Activated T-cell treated with anti-CD3 and anti-CD28 coated beads for 1 hour (primary cell): Measurements from ENCODE around the gene MINK1.

Experiments used
- DNase-seq: peaks from one replicate; pipeline ENCODE4 v3.0.0-alpha.2; 2020; ENCODE audit warnings: low read depth

MINK1 gene

DNA sequence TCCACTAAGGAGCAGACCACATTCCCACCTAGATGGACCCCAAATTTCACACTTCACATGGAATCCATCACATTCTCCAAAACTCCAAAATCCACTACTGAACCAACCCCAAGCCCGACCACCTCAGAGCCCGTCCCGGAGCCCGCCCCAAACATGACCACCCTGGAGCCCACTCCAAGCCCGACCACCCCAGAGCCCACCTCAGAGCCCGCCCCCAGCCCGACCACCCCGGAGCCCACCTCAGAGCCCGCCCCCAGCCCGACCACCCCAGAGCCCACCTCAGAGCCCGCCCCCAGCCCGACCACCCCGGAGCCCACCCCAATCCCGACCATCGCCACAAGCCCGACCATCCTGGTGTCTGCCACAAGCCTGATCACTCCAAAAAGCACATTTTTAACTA, 100.5 kb downstream of the MINK1 start:
- no peak for DNase-seq

DNA sequence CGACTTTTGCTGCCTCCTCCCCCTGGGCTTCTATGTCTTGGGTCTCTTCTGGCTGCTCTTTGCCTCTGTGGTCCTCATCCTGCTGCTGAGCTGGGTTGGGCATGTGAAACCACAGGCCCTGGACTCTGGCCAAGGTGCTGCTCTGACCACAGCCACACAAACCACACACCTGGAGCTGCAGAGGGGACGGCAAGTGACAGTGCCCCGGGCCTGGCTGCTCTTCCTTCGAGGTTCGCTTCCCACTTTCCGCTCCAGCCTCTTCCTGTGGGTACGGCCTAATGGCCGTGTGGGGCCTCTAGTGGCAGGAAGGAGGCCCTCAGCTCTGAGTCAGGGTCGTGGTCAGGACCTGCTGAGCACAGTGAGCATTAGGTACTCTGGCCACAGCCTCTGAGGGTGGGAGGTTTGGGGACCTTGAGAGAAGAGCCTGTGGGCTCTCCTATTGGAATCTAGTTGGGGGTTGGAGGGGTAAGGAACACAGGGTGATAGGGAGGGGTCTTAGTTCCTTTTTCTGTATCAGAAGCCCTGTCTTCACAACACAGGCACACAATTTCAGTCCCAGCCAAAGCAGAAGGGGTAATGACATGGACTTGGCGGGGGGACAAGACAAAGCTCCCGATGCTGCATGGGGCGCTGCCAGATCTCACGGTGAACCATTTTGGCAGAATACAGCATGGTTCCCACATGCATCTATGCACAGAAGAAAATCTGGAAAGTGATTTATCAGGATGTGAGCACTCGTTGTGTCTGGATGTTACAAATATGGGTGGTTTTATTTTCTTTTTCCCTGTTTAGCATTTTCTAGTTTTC, 101.2 kb downstream of the MINK1 start:
- no peak for DNase-seq

GRCh38 chr17:4935650-4936049, 102.5 kb downstream of the MINK1 start:
- no peak for DNase-seq

DNA sequence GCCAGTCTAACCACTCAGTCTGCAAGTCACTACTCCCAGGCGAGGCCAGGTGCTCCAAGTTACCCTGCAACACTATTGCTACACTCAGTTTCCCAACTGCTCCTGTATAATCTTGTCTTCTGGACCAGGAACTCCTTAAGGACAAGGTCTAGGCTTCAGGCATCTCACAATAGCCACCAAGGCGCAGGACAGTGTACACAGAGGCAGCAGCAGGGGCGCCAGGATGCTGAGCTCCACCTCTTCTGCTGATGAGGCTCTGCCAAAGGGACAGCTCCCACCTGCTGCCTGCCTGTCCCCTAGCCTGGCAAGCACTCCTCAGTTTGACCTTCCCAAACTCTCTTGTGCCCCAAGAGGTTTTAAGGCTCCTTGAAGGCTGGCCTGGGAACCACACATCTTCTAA, 103.3 kb downstream of the MINK1 start:
- DNase-seq: no peak

GRCh38 chr17:4937553-4937952, 104.4 kb downstream of the MINK1 start:
- no peak for DNase-seq

- no peak for DNase-seq
Measured at GRCh38 chr17:4938069-4938491, 104.9 kb downstream of the MINK1 start.

DNA sequence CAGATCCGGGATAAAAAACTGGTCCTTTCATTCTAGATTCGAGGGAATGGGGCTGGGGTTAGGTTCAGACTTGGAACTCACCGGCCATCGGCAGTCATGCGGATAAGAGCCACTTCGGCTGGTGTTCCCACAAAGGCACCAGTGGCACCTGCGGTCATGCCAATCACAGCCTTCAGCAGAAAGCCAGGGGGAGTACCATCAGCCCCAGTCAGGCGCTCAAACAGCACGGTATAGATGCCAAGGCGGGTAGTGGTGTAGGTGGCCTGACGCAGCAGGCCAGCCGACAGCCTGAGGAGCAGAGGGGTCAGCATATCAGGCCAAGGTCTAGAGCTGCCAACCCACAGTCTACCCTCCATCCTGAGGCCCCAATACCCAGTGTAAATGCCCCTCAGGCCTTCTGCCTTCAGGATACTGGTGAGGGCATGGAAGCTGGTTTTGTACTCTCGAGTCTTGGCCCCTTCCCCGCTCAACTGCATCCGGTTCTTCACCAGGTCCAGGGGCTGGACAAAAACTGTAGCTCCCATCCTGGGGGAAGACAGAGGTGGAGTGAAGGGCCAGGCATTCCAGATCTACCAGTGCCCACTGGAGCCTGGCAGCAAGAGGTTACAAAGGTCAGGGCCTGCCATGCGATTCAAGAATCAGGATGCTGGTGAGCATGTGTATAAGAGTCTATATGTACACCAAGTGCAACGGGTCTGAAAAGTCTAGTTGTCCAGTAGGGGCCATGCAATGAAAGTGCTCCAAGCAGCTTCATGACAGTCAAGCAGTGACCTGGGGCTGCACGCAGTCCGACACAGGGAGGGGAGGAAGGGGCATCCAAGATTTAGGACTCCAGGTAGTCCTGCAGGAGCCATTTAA, 105.8 kb downstream of the MINK1 start:
- DNase-seq: no peak

DNA sequence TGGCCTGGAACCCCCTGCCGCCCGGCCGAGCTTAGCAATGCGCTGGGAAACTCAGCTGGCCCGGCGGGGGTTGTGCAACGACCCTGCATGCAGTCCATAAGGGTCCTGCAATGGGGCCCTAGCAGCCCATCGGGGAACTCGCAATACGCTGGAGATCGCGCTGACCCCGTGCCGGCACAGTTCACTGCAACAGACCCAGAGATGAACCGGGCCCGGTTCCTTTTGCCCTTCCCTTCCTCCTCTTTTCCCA, 106.3 kb downstream of the MINK1 start:
- no peak for DNase-seq

DNA sequence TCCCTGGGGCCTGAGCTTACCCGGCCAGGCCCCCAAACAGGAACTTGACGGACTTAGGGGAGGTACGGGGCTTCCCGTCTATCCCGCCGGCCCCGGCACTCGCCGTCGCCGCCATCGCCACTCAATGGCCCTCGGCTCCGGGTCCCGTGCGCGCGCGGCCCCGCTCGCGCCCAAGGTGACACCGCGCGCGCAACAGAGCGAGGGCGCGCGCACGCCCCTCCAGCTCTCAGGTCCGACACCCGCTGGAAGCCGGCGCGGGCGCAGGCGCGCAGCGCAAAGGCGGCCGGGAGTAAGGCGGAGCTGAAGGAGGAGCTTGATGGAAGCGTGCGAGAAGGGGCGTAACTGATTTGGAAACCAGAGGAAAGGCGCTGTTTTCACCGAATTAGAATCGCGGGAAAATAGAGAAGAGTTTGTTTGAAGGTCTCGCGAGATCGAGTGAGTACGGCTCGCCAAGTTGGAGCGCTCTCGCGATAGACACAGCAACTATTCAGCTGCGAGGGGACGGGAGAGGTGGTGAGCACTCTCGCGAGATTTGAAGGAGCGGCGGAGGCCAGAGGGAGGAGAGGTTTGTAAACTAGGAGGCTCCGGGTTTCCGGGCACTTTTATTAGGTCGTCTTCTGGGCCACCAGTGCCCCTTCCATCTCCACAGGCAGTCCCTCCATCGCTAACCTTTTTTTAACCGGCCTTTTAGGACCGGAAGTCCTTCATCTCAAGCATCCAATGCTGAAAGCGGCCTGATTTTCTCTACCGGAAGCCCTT, 106.8 kb downstream of the MINK1 start, which contains the start of the genes RNF167 and SLC25A11:
TSS of gene RNF167 (plus strand) at position 473 of the 759 bp plus-strand sequence. CDS start 642 bp downstream, outside the sequence.
TSS of gene SLC25A11 (minus strand) at position 251 of the 759 bp plus-strand sequence. CDS start at position 115, 136 bp downstream.
- peak; percentile 87 for DNase-seq

- no peak for DNase-seq
Measured at GRCh38 chr17:4940555-4941318, 107.6 kb downstream of the MINK1 start.

GRCh38 chr17:4941319-4941610, 108.1 kb downstream of the MINK1 start:
- no peak for DNase-seq

- no peak for DNase-seq
Measured at GRCh38 chr17:4942760-4943508, 109.8 kb downstream of the MINK1 start.

DNA sequence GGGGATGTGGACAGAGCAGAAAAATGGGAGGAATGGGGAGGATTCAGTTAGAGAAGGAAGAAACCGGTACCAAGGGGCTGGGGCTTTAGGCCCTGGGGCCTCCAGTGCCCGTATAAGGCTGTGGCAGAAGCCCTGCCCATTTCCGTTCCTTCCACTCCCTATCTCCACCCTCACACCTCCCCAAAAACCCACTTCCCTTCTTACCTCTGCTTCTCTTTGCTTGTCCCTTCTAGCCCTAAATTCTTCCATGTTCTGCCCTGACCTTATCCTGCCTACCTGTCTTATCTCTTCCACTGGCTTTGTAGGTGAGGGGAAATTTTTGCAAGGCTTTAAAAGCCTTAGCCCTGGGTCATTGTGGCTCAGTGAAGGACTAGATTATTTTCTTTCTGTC, 111.0 kb downstream of the MINK1 start:
- no peak for DNase-seq

- DNase-seq: no peak
Measured at GRCh38 chr17:4944554-4945175, 111.5 kb downstream of the MINK1 start.

DNA sequence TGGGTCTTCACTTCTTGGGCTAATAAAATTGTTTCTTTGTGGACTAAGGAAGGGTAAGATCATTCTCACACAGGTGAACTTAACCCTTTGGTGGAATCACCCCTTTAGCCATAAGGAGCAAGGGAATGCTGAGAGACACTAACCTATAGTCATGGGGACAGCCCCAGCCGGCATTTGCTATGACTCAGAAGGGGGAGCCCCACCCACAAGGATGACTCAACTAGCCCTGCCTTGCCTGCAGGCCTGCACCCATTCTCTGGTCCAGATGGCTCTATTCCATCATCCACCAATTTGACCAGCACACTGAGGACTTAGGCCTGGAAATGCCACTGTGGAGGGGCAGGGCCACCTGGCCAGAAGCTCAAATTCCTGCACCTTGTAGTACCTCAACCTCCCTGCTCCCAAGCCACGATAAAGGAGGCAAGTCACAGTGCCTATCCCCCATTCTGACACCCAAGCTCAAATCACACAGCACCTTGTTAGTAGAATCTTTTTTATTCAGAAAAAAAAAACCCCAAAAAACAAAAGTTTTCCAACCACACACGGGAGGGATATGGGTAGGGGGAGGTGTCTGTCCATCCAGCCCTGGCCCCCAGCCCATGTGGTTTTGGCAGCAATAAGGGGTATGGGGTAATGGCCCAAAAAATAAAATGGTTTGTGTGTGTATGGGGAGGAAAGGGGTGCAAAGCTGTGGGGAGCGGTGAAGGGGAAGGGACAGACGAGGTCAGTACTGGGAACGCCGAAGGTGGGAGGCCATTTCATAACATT, 112.2 kb downstream of the MINK1 start:
- peak; percentile 68 for DNase-seq

DNA sequence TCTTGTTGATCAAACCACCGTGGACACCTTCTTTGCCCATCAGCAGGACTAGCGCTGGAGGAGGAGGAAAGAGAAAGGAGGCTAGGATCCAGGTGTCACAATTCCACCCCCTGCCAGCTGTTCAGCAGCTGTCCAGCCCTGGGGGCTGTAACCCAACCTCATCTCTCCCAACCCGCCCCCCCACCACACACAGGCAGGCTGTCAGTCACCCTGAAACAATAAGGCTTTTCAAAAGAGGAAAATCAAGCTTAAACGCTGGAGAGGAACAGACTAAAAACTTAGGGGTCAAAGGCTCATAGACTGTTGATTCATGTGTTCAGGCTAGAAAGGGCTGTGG, 112.8 kb downstream of the MINK1 start:
- DNase-seq: no peak

DNA sequence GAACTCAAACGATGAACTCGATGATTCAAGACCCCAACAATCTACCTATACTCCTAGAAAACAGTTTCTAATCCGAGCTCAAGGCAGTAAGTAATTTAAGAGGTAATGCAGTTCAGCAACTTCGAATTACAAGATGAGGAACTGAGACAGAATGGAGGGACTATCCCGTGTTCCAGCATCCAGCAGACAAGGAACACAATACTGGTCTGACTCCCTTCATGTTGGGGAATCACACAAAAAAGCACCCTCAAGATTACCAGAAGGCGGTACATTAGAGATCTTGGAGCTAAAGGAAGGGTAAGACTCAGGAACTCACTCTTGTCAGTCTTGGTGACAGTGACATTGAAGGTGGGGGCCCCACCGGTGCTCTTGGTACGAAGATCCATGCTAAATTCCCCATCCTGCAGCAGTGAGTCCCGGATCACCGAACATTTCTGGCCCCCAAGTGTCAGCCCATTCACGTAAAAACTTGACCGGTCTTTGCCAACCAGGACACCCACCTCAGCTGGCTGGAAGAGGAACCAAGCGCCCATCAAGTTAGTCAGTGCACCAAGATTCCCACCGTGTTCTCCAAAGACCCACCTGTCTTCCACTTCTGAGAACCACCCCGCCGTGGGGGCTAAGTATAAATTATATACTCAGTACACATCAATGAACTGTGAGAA, 113.3 kb downstream of the MINK1 start:
- DNase-seq: no peak

- no peak for DNase-seq
Measured at GRCh38 chr17:4947010-4947410, 113.9 kb downstream of the MINK1 start.
